NCI-H2227 (cell line): ENCODE measurements around the gene USP44.
"Not testable (repeated sequence)": the region's sequence is repeated elsewhere in the genome, so short reads cannot be mapped to it uniquely, and the experiment has no call there.

Experiments used
- DNase-seq: peaks from one replicate; lab custom pipeline; 2025; ENCODE audit not compliant: unreplicated experiment; lab: John Stamatoyannopoulos, UW

The USP44 gene

GRCh38 chr12:95551305-95551704, at the start of gene USP44:
USP44 (minus strand) TSS chr12:95551476; CDS start chr12:95534256, 17,220 bp downstream.
- no peak for DNase-seq

GRCh38 chr12:95600567-95600966, 49.3 kb upstream of the USP44 start:
- DNase-seq, result no peak

GRCh38 chr12:95599880-95600279, 48.6 kb upstream of the USP44 start:
- DNase-seq, result no peak

GRCh38 chr12:95594136-95594535, 42.9 kb upstream of the USP44 start:
- DNase-seq, result no peak

- no peak for DNase-seq
Observed at GRCh38 chr12:95593266-95593871, 42.1 kb upstream of the USP44 start.

- DNase-seq, result no peak
Observed at GRCh38 chr12:95591731-95592130, 40.5 kb upstream of the USP44 start.

GRCh38 chr12:95590775-95591174, 39.5 kb upstream of the USP44 start:
- DNase-seq, result no peak

- no peak for DNase-seq
Observed at GRCh38 chr12:95583933-95584332, 32.7 kb upstream of the USP44 start.

- peak; percentile 55 for DNase-seq
Observed at GRCh38 chr12:95582230-95583058, 31.2 kb upstream of the USP44 start.

- no peak for DNase-seq
Observed at GRCh38 chr12:95577820-95578219, 26.5 kb upstream of the USP44 start.

GRCh38 chr12:95574799-95575452, 23.6 kb upstream of the USP44 start:
- peak; percentile 49 for DNase-seq

- no peak for DNase-seq
Observed at GRCh38 chr12:95573951-95574576, 22.8 kb upstream of the USP44 start.

GRCh38 chr12:95571369-95571768, 20.1 kb upstream of the USP44 start:
- no peak for DNase-seq

- DNase-seq, result not testable (repeated sequence)
Observed at GRCh38 chr12:95568045-95568444, 16.8 kb upstream of the USP44 start.

- no peak for DNase-seq
Observed at GRCh38 chr12:95557625-95558024, 6.3 kb upstream of the USP44 start.

- no peak for DNase-seq
Observed at GRCh38 chr12:95554532-95555071, 3.3 kb upstream of the USP44 start.

- no peak for DNase-seq
Observed at GRCh38 chr12:95553197-95553943, 2.1 kb upstream of the USP44 start.

- no peak for DNase-seq
Observed at GRCh38 chr12:95551913-95552516, 739 bp upstream of the USP44 start.

GRCh38 chr12:95549392-95550084, 1.7 kb downstream of the USP44 start:
- DNase-seq, result no peak
